Fibroblast of skin of left biceps (primary cell): ENCODE data around the gene HOXD10.

Experiments used
- DNase-seq, 2 experiments: peaks; one replicate each; pipeline ENCODE4 v3.0.0-alpha.2; 2013; ENCODE audit warnings: low read depth in 2 of 2

The HOXD10 gene

DNA sequence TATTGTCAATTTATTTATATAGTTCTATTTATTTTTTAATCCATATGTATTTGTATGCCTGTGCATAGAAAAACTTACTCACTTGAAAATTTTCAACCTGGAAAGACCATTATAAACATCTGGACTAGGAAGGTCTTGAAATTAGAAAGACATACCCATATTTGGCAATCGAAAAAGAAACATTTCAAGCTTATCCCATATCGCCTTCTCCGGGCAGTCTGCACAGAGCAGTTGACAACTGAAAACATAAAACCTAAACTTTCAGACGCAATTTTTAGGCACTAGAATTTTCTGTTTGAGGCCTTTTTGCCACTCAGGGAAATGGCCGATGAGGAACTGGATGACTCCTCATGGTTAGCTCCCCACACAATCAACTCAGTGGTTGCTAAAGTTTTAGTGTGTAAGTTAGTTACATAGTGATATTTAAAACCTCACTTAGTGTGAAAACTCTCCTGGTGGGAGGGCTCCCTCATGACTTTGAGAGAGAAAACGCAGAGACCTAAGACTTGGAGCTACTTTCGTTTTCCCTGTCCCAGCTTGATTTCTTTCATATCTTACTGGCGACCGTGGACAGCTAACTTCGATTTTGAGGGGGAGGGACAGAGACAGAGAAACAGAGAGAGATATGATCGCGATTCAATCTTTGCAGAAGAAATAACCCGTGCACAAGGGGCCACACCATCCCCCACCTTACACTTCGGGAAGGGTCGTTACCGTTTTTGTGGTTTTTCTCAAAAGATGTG, 20.2 kb upstream of the HOXD10 start:
- no peak for DNase-seq

DNA sequence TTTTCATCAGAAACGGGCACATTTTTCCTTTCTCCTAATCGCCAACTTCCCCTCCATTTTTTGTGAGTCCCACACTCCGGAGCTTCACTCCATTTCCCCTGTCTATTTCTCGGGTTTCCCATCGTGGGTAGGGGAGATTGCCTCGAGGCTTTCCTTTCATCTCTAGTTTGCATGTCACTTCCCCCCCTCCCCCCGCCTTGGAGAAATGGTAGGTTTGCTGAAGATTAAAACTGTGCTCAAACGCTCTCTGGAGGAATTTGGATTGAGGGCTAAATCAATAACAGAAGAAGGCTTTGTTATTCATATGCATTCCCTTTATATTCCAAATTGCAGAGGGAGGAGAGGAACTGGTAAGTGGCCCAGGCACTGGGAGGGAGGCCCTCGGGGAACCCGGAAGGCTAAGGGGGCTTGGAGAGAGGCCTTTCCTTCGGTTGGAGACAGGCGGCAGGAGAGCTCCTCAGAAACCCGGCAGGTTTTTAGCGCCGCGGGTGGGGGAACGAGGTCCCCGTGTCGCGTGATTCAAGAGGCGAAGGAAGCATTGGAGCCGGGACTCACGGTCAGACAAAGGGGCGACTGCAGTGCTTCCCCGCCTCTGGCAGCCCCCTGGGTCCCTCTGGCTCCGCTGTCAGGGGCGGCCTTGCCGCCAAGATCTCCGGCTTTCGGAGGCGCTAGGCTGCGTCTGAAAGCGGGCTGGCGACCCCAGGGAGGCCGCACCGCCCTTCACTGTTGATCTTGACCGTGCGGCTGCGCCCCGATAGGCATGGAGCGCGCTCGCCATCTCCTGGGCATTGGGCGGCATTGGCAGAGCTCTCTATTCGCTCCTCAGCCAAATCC, 19.4 kb upstream of the HOXD10 start:
- no peak for DNase-seq

DNA sequence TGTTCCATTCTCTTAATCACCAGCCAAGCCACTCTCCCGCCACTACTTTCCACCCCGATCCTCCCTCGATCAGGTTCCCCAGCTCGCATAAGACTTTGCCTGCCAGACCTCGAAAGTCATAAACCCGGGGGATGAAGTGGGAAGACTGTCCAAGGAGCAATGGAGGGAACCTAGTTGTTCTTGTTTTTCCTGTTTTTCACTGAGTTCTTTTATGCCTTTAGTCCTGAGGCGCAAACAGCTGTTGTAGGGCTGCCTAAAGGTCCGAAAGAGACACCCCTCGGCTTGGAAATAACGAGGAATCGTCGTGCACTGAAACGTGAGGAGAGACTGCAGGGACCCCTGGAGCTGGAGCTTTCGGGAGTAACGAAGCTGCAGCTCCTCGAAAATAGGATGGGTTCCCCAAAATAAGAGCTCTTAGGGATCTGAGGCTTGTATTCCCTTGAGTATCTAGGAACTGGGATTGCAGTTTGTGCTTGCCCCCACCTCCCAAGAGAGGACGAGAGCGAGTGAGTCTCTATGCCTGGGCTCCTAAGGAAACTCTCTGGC, 18.7 kb upstream of the HOXD10 start:
- DNase-seq, result no peak

- DNase-seq, result no peak
These were observed 18.0 kb upstream of the HOXD10 start for GRCh38 chr2:176098366-176099158.

DNA sequence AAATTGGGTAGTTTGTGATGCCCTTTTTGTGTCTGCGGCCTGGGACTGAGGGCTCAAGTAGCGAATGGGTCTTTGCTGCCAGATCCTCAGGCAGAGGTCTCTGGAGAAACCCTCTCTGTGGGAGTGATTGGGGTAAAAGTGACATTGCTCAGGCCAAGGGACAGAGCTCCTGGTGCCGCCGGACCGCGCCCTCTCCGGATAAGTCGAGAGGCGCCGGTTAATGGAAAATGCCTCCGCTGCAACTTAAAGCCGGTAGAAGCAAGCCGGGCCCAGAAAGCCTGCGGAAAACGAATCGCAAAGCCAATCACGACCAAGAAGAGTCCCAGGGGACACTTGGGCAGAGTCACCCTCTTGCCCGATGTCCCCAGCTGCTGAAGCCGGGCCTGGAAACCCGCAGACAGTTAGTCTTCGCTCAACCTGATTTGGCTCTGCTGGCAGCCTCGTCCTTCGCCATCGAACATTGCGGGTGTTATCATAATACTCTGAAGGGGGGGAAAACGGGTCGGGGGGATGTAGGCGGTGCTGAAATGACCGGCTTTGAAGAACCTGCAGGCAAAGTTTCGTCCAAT, 17.3 kb upstream of the HOXD10 start:
- no peak for DNase-seq

GRCh38 chr2:176099728-176100546, 16.6 kb upstream of the HOXD10 start, which contains the start of gene HOXD12:
TSS of gene HOXD12 (plus strand) at chr2:176099795. CDS start at chr2:176099802, 7 bp downstream.
- DNase-seq, result no peak

- no peak for DNase-seq
These were observed 15.9 kb upstream of the HOXD10 start for GRCh38 chr2:176100547-176101140.

- DNase-seq, result no peak
These were observed 15.3 kb upstream of the HOXD10 start for GRCh38 chr2:176101216-176101830.

- DNase-seq, result no peak
These were observed 14.7 kb upstream of the HOXD10 start for GRCh38 chr2:176101842-176102241.

- DNase-seq, result no peak
These were observed 14.2 kb upstream of the HOXD10 start for GRCh38 chr2:176102309-176102866.

DNA sequence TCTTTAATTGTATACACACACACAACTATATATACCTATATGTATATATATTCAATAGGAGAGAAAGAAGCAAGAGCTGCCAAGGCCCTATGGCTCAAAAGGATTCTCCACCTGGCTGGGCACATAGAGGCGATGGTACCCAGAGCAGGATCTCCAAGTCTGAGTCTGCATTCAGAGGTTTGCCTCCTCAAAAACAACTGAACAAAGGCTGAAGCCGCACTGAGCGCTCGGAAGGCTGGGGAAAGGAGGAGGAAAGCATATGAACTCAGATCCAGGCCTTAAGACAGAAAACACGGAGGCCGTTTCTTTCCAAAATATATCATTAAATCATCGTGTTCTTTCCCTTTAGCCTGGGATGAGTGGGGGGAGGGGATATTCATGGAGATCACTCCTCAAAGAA, 13.4 kb upstream of the HOXD10 start:
- DNase-seq, result no peak

- no peak for DNase-seq
These were observed 12.7 kb upstream of the HOXD10 start for GRCh38 chr2:176103742-176104315.

- DNase-seq, result no peak
These were observed 12.1 kb upstream of the HOXD10 start for GRCh38 chr2:176104316-176105077.

GRCh38 chr2:176105078-176105729, 11.4 kb upstream of the HOXD10 start:
- DNase-seq, result no peak

- DNase-seq, result no peak
These were observed 10.6 kb upstream of the HOXD10 start for GRCh38 chr2:176105730-176106580.

DNA sequence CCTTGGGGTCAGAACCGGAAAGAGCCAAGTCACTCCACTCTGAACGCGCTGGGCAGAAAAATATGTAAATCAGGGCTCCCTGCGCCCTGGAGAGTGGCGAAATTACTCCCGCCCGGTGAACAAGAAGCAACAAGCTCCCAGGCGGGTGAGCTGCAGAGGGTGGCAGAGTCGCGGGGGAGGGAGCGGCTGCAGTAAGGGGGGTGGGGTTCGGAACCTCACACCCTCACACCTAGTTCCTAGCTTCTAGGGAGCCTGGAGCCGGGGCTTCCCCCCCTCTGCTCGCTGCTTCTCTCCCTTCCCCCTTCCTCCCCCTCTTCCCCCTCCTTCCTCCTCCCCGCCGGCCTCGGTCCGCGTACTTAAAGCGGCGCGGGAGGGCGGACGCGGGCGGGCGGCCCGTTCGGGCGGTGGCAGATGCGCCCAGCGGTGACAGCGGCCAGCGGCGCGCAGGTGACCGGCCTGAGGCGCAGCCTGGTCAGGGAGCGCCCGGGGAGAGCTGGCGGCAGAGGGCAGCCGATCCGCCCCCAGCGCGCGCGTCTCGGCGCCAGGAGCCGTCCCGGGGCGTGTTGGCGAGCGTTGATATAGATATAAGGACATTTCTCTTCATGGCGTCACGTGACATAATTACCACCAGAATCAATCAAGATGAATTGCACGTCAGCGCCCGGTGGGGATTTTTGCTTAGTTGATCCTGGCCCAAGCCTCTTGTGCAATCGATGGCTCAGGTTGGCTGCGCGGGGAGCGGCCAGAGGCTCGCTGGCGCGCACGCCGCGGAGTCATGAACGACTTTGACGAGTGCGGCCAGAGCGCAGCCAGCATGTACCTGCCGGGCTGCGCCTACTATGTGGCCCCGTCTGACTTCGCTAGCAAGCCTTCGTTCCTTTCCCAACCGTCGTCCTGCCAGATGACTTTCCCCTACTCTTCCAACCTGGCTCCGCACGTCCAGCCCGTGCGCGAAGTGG, 9.7 kb upstream of the HOXD10 start, which contains the start of gene HOXD11:
Gene HOXD11, plus strand, starts transcription at position 700 of the 959 bp plus-strand sequence. Its CDS starts 76 bp downstream, at position 776.
- peak in 1 of 2 experiments; percentile 58 for DNase-seq
